ENCODE measurements around the gene ASGR2.
"Not testable (repeated sequence)": the region's sequence is repeated elsewhere in the genome, so short reads cannot be mapped to it uniquely, and the experiment has no call there.

The ASGR2 gene, protein sequence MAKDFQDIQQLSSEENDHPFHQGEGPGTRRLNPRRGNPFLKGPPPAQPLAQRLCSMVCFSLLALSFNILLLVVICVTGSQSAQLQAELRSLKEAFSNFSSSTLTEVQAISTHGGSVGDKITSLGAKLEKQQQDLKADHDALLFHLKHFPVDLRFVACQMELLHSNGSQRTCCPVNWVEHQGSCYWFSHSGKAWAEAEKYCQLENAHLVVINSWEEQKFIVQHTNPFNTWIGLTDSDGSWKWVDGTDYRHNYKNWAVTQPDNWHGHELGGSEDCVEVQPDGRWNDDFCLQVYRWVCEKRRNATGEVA

GRCh38 chr17:7114241-7114874 is at the start of gene ASGR2:
Gene ASGR2, minus strand, starts transcription at chr17:7114822. Its CDS starts 582 bp downstream, at chr17:7114240.
- DNase-seq = no peak

- not testable (repeated sequence) for DNase-seq
Measured at GRCh38 chr17:7159571-7159970, 44.9 kb upstream of the ASGR2 start.

DNA sequence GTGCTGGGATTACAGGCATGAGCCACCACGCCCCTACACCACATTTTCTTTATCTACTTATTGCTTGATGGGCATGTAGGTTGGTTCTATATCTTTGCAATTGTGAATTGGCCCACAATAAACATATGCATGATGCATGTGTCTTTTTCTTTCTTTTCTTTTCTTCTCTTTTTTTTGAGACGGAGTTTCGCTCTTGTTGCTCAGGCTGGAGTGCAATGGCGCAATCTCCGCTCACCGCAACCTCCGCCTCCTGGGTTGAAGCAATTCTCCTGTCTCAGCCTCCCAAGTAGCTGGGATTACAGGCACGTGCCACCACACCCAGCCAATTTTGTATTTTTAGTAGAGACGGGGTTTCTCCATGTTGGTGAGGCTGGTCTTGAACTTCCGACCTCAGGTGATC is 43.8 kb upstream of the ASGR2 start:
- not testable (repeated sequence) for DNase-seq

DNA sequence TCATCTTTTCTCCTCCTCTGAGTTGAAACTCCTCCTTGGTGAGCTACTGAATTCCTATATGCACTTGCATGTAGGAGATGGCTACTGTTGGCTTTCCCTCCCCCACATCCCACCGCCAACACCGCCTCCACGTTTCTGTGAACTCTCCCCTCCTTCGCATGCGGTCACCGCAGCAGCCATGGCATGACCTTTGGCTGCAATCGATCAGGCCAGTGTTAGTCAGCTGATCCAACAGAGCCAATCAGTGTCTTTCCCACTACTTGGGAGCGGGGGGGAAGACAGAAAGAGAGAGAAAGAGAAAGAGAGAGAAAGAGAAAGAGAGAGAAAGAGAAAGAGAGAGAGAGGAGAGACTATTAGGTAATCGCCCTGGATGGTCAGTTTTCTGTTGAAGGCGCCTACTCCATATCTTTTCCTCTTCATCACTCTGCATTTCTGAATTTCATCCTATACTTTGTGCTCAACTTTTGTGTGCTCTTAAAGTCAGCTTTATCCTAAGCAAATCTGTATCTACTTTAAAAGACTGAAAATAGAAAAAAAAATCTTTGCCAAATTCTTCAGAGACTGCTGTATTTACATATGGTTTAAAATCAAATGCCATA is 41.8 kb upstream of the ASGR2 start:
- DNase-seq = no peak

DNA sequence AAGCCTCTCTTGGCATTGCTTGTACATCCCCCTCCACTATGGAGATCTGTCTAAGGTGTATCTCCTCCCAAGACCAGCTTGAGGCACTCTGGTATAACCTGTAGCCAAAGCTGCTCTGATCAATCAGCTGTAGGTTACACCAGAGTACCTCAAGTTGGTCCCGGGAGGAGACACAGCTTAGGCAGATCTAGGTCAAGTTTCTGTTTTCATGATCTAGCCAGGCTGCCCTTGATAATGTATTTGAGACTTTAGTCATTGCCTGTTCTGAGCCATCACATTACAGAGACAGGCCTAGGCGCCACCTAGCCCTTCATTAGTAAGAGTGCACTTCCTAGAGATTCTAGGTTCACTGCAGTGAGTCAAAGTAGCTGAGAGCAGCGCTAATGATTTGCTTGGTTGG is 33.1 kb upstream of the ASGR2 start:
- DNase-seq = no peak

DNA sequence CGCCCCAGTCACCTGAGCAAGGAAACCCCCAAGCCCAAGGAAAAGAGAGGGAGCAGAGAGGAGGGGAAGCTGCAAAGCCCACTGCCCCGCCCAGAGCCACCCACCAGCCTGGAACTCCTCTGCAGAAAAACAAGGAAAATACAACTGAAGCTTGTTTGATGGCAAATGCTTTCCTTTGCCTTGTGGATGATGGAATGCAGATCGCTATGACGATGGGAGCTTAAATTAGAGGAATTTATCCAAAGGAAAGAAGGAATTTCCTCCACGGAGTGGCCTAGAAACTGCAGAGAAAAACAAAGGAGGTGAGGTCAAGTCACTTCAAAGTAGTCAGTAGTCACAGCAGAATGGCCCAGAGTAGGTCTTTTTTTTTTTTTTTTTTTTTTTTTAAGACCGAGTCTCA is 31.5 kb upstream of the ASGR2 start:
- DNase-seq = no peak

GRCh38 chr17:7144213-7144612 is 29.6 kb upstream of the ASGR2 start:
- DNase-seq = no peak

GRCh38 chr17:7141824-7142223 is 27.2 kb upstream of the ASGR2 start:
- no peak for DNase-seq

- no peak for DNase-seq
Measured at GRCh38 chr17:7139400-7139799, 24.8 kb upstream of the ASGR2 start.

- no peak for DNase-seq
Measured at GRCh38 chr17:7138800-7139381, 24.3 kb upstream of the ASGR2 start.

GRCh38 chr17:7137171-7137943 is 22.7 kb upstream of the ASGR2 start:
- no peak for DNase-seq

GRCh38 chr17:7136266-7136877 is 21.8 kb upstream of the ASGR2 start:
- DNase-seq = peak; percentile 54

- no peak for DNase-seq
Measured at GRCh38 chr17:7133916-7134315, 19.3 kb upstream of the ASGR2 start.

GRCh38 chr17:7133424-7133823 is 18.8 kb upstream of the ASGR2 start:
- no peak for DNase-seq

DNA sequence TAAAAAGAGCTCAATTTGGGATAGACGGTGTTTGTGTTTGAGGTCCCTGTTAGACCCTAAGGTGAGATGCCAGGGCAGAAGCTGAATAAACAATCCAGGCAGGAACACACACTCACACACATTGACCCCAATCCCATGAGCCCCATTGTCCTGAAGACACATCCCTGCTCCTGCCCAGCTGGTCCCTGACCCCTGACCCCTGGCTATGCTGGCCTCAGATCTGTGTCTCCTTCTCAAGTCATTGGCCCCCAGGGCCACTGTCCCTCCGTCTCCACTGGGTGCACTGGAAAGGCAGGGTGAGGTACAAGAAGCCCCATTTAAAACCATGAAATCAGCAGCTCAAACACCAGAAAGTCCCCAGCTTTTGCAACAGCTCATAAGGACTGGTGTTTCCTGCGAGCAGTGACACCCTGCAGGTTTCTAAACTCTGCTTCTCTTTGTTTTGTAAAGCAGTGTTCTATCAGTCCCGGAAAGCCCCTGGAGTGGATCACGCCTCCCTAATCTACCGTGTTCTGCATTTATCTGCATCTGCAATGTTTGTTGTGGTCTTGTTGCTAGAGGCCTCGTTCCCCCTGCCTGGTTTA is 18.0 kb upstream of the ASGR2 start:
- no peak for DNase-seq

- DNase-seq = no peak
Measured at GRCh38 chr17:7131423-7131791, 16.8 kb upstream of the ASGR2 start.

DNA sequence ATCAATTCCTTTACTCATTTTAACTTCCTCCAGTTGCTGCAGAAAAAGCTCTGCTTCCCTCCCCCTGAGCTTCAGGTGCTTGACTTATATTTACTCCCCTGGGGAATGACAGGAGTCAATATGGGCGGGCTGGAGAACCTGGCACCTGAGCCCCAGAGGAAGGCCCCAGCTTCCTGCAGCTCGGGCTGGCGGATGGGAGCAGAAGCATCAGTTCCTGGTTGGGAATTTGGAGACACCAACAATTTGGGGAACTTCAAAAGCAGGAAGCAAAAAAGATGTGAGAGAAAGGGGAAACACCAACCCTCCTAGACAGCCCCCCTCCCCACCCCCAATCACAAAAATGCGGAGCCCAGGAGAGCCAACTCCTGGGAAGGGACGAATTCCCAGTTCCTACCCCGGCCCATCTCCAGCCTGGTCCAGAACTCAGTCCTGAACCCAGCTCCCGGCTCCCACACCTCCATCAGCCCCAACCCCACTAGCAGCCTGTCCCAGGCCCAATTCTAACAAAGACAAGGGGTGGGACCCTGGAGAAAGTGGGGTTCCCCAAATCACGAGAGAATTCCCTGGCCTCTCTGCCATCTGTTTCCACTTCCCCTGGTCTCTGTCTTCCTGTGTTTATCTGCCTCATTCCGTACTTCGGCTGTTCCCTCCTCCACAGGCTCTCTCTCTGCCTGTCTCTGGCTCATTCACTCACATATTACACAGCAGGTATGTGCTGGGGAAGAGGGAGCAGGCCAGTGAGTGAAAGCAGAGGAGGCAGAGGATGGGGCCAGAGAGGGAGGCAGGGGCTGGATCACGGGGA is 16.2 kb upstream of the ASGR2 start:
- DNase-seq = no peak

DNA sequence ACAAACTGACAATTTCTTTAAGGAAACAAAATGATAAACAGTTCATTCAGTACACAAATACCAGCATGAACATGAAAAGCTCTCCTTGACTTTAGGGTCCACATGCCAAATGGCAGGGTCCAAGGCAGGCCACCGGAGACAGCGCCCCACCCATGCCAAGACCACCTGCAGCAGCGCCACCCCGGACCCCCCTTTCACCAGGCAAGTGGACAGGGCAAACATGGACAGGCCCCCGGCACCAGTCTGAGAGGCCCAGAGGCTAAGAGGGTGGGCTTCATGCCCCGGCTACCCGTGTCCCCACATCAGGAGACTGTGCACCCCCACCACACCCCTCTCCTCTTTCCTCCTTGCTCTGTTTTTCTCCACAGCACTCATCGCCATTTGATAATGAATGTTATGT is 14.7 kb upstream of the ASGR2 start:
- DNase-seq = no peak

DNA sequence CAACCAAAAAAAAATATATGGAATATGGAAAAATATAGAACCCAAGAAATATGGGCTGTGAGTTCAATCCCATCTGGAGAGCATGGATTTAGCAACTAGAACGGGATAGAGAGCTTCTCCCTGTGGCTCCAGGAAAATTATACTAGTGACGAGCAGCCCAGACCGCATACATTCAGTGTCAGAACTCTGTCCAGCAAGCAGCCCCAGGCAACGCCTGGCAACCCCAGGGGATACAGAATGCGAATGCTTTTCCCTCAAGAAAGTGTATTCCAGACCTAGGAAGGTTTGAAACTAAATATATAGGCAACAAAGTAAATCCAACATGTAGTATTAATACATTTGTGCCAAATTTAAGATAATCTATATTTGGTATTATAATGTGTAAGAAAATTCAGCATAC is 13.5 kb upstream of the ASGR2 start:
- no peak for DNase-seq

DNA sequence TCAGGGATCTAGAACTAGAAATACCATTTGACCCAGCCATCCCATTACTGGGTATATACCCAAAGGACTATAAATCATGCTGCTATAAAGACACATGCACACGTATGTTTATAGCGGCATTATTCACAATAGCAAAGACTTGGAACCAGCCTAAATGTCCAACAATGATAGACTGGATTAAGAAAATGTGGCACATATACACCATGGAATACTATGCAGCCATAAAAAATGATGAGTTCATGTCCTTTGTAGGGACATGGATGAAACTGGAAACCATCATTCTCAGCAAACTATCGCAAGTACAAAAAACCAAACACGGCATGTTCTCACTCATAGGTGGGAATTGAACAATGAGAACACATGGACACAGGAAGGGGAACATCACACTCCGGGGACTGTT is 12.9 kb upstream of the ASGR2 start:
- not testable (repeated sequence) for DNase-seq

- DNase-seq = not testable (repeated sequence)
Measured at GRCh38 chr17:7126386-7126785, 11.8 kb upstream of the ASGR2 start.
